GM10248 (cell line): ENCODE data around the gene INTS4.
"Not testable (repeated sequence)": the region's sequence is repeated elsewhere in the genome, so short reads cannot be mapped to it uniquely, and the experiment has no call there.

Experiments used
- CTCF ChIA-PET: fragments of 300-600 bp; sonication (Branson Sonifier 250); formaldehyde crosslinking; extraction: SDS; loops from one replicate; lab custom pipeline; 2021; ENCODE audit warnings: antibody characterized with exemption; lab: Yijun Ruan, JAX
- POLR2A ChIA-PET: fragments of 350-650 bp; sonication (Branson Sonifier 250); formaldehyde crosslinking; extraction: SDS; loops from one replicate; lab custom pipeline; 2020; ENCODE audit warnings: antibody characterized with exemption; lab: Yijun Ruan, JAX
- DNase-seq: peaks from one replicate; pipeline ENCODE4 v3.0.0; 2012; ENCODE audit errors: extremely low spot score
- TF ChIP-seq, protein P1 (sequence below): IDR thresholded peaks from 2 replicates; pipeline ENCODE4 v1.5.1; 2012; ENCODE audit warnings: mild to moderate bottlenecking, low read depth; ENCODE audit errors: extremely low read depth, missing control alignments, control extremely low read depth

INTS4 gene

DNA sequence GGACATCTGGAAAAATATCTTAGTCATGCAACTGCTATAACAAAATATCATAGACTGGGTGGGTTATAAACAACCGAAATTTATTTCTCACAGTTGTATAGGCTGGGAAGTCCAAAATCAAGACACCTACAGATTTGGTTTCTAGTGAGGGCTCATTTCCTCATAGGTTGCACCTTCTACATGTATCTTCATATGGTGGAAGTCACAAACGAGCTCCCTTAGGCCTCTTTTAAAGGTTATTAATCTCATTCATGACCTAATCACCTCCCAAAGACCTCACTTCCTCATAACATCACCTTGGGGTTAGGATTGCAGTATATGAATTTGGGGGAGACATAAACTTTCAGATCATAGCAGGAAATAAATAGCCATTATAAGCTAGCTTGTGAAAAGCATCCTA is 85.2 kb downstream of the INTS4 start:
- POLR2A ChIA-PET = no interaction called here
- DNase-seq = no peak
- TF ChIP-seq, protein P1, sequence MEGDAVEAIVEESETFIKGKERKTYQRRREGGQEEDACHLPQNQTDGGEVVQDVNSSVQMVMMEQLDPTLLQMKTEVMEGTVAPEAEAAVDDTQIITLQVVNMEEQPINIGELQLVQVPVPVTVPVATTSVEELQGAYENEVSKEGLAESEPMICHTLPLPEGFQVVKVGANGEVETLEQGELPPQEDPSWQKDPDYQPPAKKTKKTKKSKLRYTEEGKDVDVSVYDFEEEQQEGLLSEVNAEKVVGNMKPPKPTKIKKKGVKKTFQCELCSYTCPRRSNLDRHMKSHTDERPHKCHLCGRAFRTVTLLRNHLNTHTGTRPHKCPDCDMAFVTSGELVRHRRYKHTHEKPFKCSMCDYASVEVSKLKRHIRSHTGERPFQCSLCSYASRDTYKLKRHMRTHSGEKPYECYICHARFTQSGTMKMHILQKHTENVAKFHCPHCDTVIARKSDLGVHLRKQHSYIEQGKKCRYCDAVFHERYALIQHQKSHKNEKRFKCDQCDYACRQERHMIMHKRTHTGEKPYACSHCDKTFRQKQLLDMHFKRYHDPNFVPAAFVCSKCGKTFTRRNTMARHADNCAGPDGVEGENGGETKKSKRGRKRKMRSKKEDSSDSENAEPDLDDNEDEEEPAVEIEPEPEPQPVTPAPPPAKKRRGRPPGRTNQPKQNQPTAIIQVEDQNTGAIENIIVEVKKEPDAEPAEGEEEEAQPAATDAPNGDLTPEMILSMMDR = no peak
- CTCF ChIA-PET = no interaction called here

DNA sequence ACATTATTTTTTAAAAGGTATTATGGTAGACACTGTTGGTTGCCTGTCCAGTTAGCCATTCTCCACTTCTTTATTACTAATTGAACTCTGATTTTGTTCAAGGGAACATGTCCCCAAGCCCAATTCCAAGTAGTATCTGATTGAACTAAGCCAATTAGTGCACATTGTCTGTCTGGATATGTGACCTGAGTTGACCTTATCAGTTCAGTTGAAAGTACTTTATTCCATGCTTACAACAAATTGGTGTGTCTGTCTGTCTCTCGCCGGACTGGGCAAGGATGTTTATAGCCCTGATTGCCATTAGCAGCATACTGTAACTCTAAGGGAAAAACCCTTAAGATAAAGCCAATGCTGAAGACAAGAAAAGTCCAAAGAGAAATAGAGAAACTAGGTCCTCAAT is 85.6 kb downstream of the INTS4 start:
- no peak for DNase-seq
- TF ChIP-seq, protein P1 = no peak
- POLR2A ChIA-PET = no interaction called here
- CTCF ChIA-PET = no interaction called here

DNA sequence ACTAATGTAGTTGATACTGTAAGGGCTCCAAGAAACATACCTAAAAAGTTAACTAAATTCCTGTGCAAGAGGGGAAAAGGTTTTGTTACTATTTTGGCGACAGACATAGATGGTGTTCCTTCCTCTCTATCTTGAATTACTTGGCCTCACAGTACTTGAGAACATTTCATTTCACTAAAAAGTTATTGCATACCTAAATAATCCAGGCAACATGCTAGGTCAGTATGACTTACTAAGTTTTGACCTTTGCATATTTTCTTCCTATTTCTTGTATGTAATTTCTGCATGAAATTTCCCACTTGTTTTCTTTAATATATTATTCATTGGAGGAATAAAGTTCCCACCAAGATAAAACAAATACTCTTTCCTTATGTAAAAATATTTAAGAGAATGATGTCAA is 99.5 kb downstream of the INTS4 start:
- POLR2A ChIA-PET, CTCF ChIA-PET: not testable (repeated sequence)

DNA sequence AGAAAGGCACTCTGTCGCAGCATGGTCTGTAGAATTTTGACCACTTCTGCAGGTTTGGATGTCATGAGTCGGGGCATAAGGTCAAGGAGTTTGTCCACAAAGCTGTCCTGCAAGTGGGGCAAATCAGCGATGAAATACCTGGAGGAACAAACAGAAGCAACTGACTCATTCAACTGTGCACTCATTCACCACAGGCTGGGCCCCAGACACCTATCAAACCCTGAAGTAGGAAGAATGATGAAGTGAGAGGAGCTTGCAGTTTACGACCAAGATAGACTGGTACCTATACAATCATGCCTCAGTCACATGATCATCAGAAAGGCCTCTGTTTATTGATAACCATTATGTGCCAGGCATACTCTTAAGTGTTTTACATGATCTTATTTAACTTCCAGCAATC is 102.8 kb downstream of the INTS4 start:
- POLR2A ChIA-PET, CTCF ChIA-PET: not testable (repeated sequence)

More for the DNA sequence above, 99.5 kb downstream of the INTS4 start:
- DNase-seq = not testable (repeated sequence)

DNA sequence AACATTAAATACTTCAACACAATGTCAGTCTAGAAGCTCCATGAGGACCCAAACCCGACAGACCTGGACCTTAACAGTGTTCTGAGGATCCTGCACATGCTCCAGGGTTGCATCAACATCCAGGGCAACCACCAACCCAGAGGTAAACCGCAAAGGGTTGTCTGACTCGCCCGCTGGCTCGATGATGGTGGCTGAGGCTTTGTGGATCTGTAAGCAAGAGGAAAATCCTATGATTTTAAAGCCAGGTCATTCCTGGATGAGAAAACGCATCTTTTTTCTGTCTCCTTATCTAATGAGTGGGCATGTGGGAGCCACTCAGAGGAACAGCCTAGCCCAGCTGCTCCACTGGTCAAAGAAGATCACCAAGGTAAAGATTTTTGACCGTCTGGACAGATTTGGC is 103.2 kb downstream of the INTS4 start:
- CTCF ChIA-PET, DNase-seq, POLR2A ChIA-PET: not testable (repeated sequence)

More for the DNA sequence above, 102.8 kb downstream of the INTS4 start:
- not testable (repeated sequence) for DNase-seq

DNA sequence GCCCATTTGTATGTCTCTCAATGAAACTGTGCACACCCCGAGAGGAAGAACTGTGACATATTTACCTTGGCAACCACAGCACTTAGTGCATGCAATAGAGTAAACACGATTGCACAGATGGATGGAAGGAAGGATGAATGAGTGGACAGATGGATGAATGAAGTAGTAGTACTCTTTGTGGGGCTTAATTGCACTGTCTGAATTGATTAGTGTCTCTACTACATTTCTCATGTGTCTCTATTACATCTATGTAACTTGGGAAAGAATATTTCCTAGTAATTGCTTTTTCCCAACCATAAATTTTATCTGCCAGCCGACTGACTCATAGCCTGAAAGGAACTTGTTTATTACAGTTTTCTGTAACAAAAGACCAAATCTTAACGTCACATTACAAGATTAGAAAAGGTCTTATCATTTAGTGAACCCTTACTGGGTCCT is 103.8 kb downstream of the INTS4 start:
- DNase-seq, POLR2A ChIA-PET, CTCF ChIA-PET: not testable (repeated sequence)

DNA sequence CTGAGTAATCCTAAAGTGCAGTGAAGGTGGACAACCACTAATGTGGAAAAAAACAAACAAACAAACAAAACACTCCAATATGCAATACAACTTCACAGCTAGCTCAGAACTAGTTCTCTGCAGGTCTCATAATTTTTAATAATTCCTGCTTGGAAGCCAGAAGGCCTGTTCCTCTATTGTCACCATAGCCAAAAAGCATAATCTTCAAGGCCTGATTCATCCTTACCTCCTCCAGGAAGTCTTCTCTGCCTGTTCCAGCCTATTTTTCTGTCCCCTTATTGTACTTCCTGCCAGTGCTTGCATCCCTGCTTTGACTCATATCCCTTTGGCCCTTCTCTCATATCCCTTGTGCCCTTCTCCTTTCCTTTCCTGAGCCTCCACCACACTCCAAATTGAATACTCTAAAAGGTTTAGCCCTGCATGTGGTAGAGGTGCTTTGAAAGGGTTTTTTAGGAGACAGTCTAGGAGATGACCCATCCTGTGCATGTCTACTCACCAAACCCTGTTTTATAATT is 104.3 kb downstream of the INTS4 start:
- POLR2A ChIA-PET, CTCF ChIA-PET, DNase-seq: not testable (repeated sequence)

DNA sequence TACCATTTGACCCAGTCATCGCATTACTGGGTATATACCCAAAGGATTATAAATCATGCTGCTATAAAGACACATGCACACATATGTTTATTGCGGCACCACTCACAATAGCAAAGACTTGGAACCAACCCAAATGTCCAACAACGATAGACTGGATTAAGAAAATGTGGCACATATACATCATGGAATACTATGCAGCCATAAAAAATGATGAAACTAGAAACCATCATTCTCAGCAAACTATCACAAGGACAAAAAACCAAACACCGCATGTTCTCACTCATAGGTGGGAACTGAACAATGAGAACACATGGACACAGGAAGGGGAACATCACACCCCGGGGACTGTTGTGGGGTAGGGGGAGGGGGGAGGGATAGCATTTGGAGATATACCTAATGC is 105.4 kb downstream of the INTS4 start:
- CTCF ChIA-PET, DNase-seq: not testable (repeated sequence)

DNA sequence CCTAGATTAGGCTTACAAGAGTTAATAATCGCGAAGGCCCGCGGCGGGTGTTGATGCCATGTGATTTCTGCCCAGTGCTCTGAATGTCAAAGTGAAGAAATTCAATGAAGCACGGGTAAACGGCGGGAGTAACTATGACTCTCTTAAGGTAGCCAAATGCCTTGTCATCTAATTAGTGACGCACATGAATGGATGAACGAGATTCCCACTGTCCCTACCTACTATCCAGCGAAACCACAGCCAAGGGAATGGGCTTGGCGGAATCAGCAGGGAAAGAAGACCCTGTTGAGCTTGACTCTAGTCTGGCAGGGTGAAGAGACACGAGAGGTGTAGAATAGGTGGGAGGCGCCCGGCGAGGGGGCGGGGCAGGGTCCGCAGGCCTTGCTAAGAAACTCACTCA is 108.1 kb downstream of the INTS4 start:
- ChIA-PET CTCF (interaction anchor here (1.0 kb wide), 1 partner anchor 15 kb away, joined by 3 read pairs; no protein-coding TSS in a partner anchor), POLR2A (no interaction called here)
- DNase-seq = no peak
- TF ChIP-seq, protein P1 = no peak

More for the DNA sequence above, 105.4 kb downstream of the INTS4 start:
- POLR2A ChIA-PET = not testable (repeated sequence)

DNA sequence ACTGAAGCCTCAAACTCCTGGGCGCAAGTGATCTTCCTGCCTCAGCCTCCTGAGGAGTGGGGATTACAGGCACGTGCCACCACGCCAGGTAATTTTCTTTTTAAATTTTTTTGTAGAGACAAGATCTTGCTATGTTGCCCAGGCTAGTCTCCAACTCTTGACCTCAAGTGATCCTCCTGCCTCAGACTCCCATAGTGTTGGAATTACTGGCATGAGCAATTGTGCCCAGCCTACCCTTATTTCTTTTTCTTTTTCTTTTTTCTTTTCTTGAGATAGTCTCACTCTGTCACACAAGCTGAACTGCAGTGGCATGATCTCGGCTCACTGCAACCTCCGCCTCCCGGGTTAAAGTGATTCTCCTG is 109.7 kb downstream of the INTS4 start:
- no peak for DNase-seq
- TF ChIP-seq, protein P1 = no peak
- CTCF ChIA-PET = no interaction called here
- POLR2A ChIA-PET = no interaction called here
